Liver (tissue), 3 donors: Measurements from ENCODE around the gene FXYD4.
"Not testable (repeated sequence)": the region's sequence is repeated elsewhere in the genome, so short reads cannot be mapped to it uniquely, and the experiment has no call there.

Experiments used
- JUND ChIP-seq, 2 donors: IDR thresholded peaks; 2 replicates each; pipeline ENCODE4 v1.6.1; 2016; ENCODE audit warnings: antibody characterized with exemption in 2 of 2
- MAX ChIP-seq: IDR thresholded peaks from 2 replicates; pipeline ENCODE4 v1.6.1; 2016; ENCODE audit warnings: antibody characterized with exemption
- RAD21 ChIP-seq, 2 donors: IDR thresholded peaks; 2 replicates each; pipeline ENCODE4 v1.6.1; 2016; ENCODE audit warnings: antibody characterized with exemption in 2 of 2, mild to moderate bottlenecking in 2 of 2
- REST ChIP-seq: IDR thresholded peaks from 2 replicates; pipeline ENCODE4 v1.6.1; 2016; ENCODE audit warnings: antibody characterized with exemption, mild to moderate bottlenecking
- SP1 ChIP-seq: IDR thresholded peaks from 2 replicates; pipeline ENCODE4 v1.6.1; 2018; ENCODE audit warnings: antibody characterized with exemption, mild to moderate bottlenecking
- TAF1 ChIP-seq: conservative IDR thresholded peaks from 2 replicates; pipeline ENCODE4 v1.6.1; 2016; ENCODE audit warnings: antibody characterized with exemption, mild to moderate bottlenecking
- TF ChIP-seq, protein P1 (sequence below): fragments of 150-350 bp; IDR thresholded peaks from 2 replicates; pipeline ENCODE4 v1.5.1; 2017; ENCODE audit warnings: improper control_type of control experiment, low read depth, low read length; ENCODE audit not compliant: missing input control
- TF ChIP-seq, protein P2 (sequence below): IDR thresholded peaks from 2 replicates; pipeline ENCODE4 v1.6.1; 2016; ENCODE audit warnings: antibody characterized with exemption
- TF ChIP-seq, protein P3 (sequence below): IDR thresholded peaks from 2 replicates; pipeline ENCODE4 v1.6.1; 2016; ENCODE audit warnings: antibody characterized with exemption
- donor health status: healthy.
- donor health status: healthy.

- TF ChIP-seq, protein P1, sequence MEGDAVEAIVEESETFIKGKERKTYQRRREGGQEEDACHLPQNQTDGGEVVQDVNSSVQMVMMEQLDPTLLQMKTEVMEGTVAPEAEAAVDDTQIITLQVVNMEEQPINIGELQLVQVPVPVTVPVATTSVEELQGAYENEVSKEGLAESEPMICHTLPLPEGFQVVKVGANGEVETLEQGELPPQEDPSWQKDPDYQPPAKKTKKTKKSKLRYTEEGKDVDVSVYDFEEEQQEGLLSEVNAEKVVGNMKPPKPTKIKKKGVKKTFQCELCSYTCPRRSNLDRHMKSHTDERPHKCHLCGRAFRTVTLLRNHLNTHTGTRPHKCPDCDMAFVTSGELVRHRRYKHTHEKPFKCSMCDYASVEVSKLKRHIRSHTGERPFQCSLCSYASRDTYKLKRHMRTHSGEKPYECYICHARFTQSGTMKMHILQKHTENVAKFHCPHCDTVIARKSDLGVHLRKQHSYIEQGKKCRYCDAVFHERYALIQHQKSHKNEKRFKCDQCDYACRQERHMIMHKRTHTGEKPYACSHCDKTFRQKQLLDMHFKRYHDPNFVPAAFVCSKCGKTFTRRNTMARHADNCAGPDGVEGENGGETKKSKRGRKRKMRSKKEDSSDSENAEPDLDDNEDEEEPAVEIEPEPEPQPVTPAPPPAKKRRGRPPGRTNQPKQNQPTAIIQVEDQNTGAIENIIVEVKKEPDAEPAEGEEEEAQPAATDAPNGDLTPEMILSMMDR, result not testable (repeated sequence)
- TF ChIP-seq MAX; RAD21 (IDR thresholded peaks at IDR 0.05); JUND (IDR thresholded peaks at IDR 0.05); TAF1; REST; SP1: not testable (repeated sequence)
- TF ChIP-seq, protein P2, sequence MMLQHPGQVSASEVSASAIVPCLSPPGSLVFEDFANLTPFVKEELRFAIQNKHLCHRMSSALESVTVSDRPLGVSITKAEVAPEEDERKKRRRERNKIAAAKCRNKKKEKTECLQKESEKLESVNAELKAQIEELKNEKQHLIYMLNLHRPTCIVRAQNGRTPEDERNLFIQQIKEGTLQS, result not testable (repeated sequence)
- TF ChIP-seq, protein P3, sequence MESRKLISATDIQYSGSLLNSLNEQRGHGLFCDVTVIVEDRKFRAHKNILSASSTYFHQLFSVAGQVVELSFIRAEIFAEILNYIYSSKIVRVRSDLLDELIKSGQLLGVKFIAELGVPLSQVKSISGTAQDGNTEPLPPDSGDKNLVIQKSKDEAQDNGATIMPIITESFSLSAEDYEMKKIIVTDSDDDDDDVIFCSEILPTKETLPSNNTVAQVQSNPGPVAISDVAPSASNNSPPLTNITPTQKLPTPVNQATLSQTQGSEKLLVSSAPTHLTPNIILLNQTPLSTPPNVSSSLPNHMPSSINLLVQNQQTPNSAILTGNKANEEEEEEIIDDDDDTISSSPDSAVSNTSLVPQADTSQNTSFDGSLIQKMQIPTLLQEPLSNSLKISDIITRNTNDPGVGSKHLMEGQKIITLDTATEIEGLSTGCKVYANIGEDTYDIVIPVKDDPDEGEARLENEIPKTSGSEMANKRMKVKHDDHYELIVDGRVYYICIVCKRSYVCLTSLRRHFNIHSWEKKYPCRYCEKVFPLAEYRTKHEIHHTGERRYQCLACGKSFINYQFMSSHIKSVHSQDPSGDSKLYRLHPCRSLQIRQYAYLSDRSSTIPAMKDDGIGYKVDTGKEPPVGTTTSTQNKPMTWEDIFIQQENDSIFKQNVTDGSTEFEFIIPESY, result not testable (repeated sequence)
These were observed 41.2 kb upstream of the FXYD4 start for GRCh38 chr10:43330049-43330823.
